H9 (cell line): ENCODE results near the gene DSN1. TPM values are rescaled to one million over a fixed set of nuclear protein-coding genes. Genes with fewer than 3 reads are reported as not detected.

ENCODE experiments used
- DNase-seq: peaks from one replicate; pipeline ENCODE4 v3.0.0-alpha.2; 2017
- H2AFZ ChIP-seq: one replicate; pipeline ENCODE4 v1.6.1; 2013; ENCODE audit warnings: mild to moderate bottlenecking, low read length, control low read depth, moderate library complexity
- H2AK5ac ChIP-seq: 2 replicates; pipeline ENCODE4 v1.6.1; 2013; ENCODE audit warnings: low read length, control low read depth, mixed read lengths; ENCODE audit not compliant: insufficient read length
- H2BK120ac ChIP-seq: one replicate; pipeline ENCODE4 v1.6.1; 2013; ENCODE audit warnings: low read depth, mild to moderate bottlenecking, low read length, control low read depth, inconsistent platforms; ENCODE audit not compliant: poor library complexity, severe bottlenecking
- H2BK12ac ChIP-seq: 2 replicates; pipeline ENCODE4 v1.6.1; 2013; ENCODE audit warnings: low read length, control low read depth, mixed read lengths, low read depth; ENCODE audit not compliant: insufficient read length
- H2BK15ac ChIP-seq: 2 replicates; pipeline ENCODE4 v1.6.1; 2013; ENCODE audit warnings: low read depth, low read length, control low read depth
- H2BK20ac ChIP-seq: one replicate; pipeline ENCODE4 v1.6.1; 2013; ENCODE audit warnings: low read depth, mild to moderate bottlenecking, low read length, control low read depth, inconsistent platforms; ENCODE audit not compliant: poor library complexity, severe bottlenecking
- H2BK5ac ChIP-seq: 2 replicates; pipeline ENCODE4 v1.6.1; 2013; ENCODE audit warnings: low read length, control low read depth, mixed read lengths; ENCODE audit not compliant: insufficient read length
- H3K14ac ChIP-seq: 2 replicates; pipeline ENCODE4 v1.6.1; 2013; ENCODE audit warnings: low read length, control low read depth; ENCODE audit not compliant: insufficient read depth
- H3K18ac ChIP-seq: 2 replicates; pipeline ENCODE4 v1.6.1; 2013; ENCODE audit warnings: low read depth, mild to moderate bottlenecking, mixed read lengths, low read length, control low read depth; ENCODE audit not compliant: insufficient read length
- H3K23ac ChIP-seq: 2 replicates; pipeline ENCODE4 v1.6.1; 2013; ENCODE audit warnings: low read length, control low read depth, mixed read lengths, low read depth; ENCODE audit not compliant: insufficient read length
- H3K23me2 ChIP-seq: 2 replicates; pipeline ENCODE4 v1.6.1; 2013; ENCODE audit warnings: low read depth, mild to moderate bottlenecking, mixed read lengths, low read length, control low read depth; ENCODE audit not compliant: insufficient read length, poor library complexity, severe bottlenecking
- H3K27ac ChIP-seq: 2 replicates; pipeline ENCODE4 v1.5.1; 2013; ENCODE audit warnings: low read length, control low read depth, mixed read lengths, low read depth; ENCODE audit not compliant: insufficient read length
- H3K27me3 ChIP-seq: 2 replicates; pipeline ENCODE4 v1.6.1; 2013; ENCODE audit warnings: low read length, control low read depth, inconsistent platforms; ENCODE audit not compliant: insufficient read depth
- H3K4ac ChIP-seq: 2 replicates; pipeline ENCODE4 v1.6.1; 2013; ENCODE audit warnings: low read depth, mild to moderate bottlenecking, control low read depth, inconsistent platforms, low read length, moderate library complexity
- H3K4me1 ChIP-seq: 2 replicates; pipeline ENCODE4 v1.6.1; 2013; ENCODE audit warnings: low read length, control low read depth, inconsistent platforms; ENCODE audit not compliant: insufficient read depth
- H3K4me2 ChIP-seq: 2 replicates; pipeline ENCODE4 v1.6.1; 2013; ENCODE audit warnings: low read length, control low read depth, mixed read lengths; ENCODE audit not compliant: insufficient read length, insufficient read depth
- H3K56ac ChIP-seq: 2 replicates; pipeline ENCODE4 v1.6.1; 2013; ENCODE audit warnings: low read depth, mild to moderate bottlenecking, mixed read lengths, low read length, control low read depth; ENCODE audit not compliant: insufficient read length
- H3K79me1 ChIP-seq: 2 replicates; pipeline ENCODE4 v1.6.1; 2013; ENCODE audit warnings: low read depth, mild to moderate bottlenecking, moderate library complexity, low read length, control low read depth, inconsistent platforms; ENCODE audit not compliant: insufficient read depth, poor library complexity, severe bottlenecking
- H3K79me2 ChIP-seq: 2 replicates; pipeline ENCODE4 v1.6.1; 2013; ENCODE audit warnings: low read length, control low read depth, inconsistent platforms; ENCODE audit not compliant: insufficient read depth
- H3K9ac ChIP-seq: 2 replicates; pipeline ENCODE4 v1.6.1; 2013; ENCODE audit warnings: low read length, control low read depth, mixed read lengths; ENCODE audit not compliant: insufficient read length; ENCODE audit errors: extremely low read depth
- H3K9me3 ChIP-seq: one replicate; pipeline ENCODE4 v1.6.1; 2013; ENCODE audit warnings: low read depth, low read length, inconsistent platforms; ENCODE audit not compliant: control insufficient read depth
- H3T11ph ChIP-seq: one replicate; pipeline ENCODE4 v1.6.1; 2013; ENCODE audit warnings: mild to moderate bottlenecking, low read length, control low read depth, inconsistent platforms
- H4K20me1 ChIP-seq: one replicate; pipeline ENCODE4 v1.6.1; 2013; ENCODE audit not compliant: control insufficient read depth, insufficient read length, insufficient read depth
- H4K5ac ChIP-seq: 2 replicates; pipeline ENCODE4 v1.6.1; 2013; ENCODE audit warnings: low read depth, mild to moderate bottlenecking, mixed read lengths, low read length, control low read depth; ENCODE audit not compliant: insufficient read length
- H4K8ac ChIP-seq: replicated peaks from 2 replicates; pipeline ENCODE4 v1.6.1; 2013; ENCODE audit warnings: low read length, control low read depth, mixed read lengths, low read depth; ENCODE audit not compliant: insufficient read length
- H4K91ac ChIP-seq: 2 replicates; pipeline ENCODE4 v1.6.1; 2013; ENCODE audit warnings: low read depth, mild to moderate bottlenecking, moderate library complexity, mixed read lengths, low read length, control low read depth; ENCODE audit not compliant: insufficient read length
- H3K27ac Mint-ChIP-seq, 3 experiments: 2 replicates in 2 of 3; 3 replicates in 1 of 3; pipeline ENCODE4 v1.8.0; 2020 to 2021; ENCODE audit warnings: mixed read lengths in 3 of 3, mild to moderate bottlenecking in 1 of 3, moderate library complexity in 1 of 3
- H3K27me3 Mint-ChIP-seq: 2 replicates; pipeline ENCODE4 v1.8.0; 2021; ENCODE audit warnings: low read depth, mild to moderate bottlenecking, moderate library complexity, mixed read lengths
- H3K36me3 Mint-ChIP-seq, 3 experiments: 2 replicates in 2 of 3; 3 replicates in 1 of 3; pipeline ENCODE4 v1.8.0; 2020 to 2021; ENCODE audit warnings: low read depth in 3 of 3, mixed read lengths in 3 of 3; ENCODE audit not compliant: insufficient read depth in 1 of 3
- H3K4me1 Mint-ChIP-seq, 2 experiments: 2 replicates each; pipeline ENCODE4 v1.8.0; 2020; ENCODE audit warnings: mixed read lengths in 2 of 2
- H3K4me3 Mint-ChIP-seq, 2 experiments: 2 replicates in 1 of 2; 3 replicates in 1 of 2; pipeline ENCODE4 v1.8.0; 2020 to 2021; ENCODE audit warnings: mild to moderate bottlenecking in 2 of 2, mixed read lengths in 2 of 2, moderate library complexity in 1 of 2
- H3K9me3 Mint-ChIP-seq, 2 experiments: 2 replicates in 1 of 2; 3 replicates in 1 of 2; pipeline ENCODE4 v1.8.0; 2020; ENCODE audit warnings: mild to moderate bottlenecking in 2 of 2, mixed read lengths in 2 of 2, moderate library complexity in 1 of 2
- CTCF ChIP-seq: fragments of 200-600 bp; sonication (generic); conservative IDR thresholded peaks from 3 replicates; pipeline ENCODE4 v1.8.0; 2021; ENCODE audit warnings: antibody characterized with exemption, mild to moderate bottlenecking
- WGBS: extraction: QIAGEN DNeasy Blood & Tissue Kit; methylation state at CpG from one replicate; pipeline ENCODE4 v1.1.7; 2013; ENCODE audit warnings: missing lambda C conversion rate, low lambda C conversion rate, mixed read lengths; ENCODE audit not compliant: insufficient read length; ENCODE audit errors: extremely low coverage; 5-methylcytosine and 5-hydroxymethylcytosine counted together
- total RNA-seq: library from RNA; stranded (reverse); gene quantifications from 2 replicates; pipeline ENCODE4 v1.2.1, GENCODE V29; 2021

DSN1 gene
- total RNA-seq, 1 experiment from 2014 or later, result 22.8 TPM

GRCh38 chr20:36793294-36794115 lies 19.9 kb upstream of the DSN1 start:
- Histone ChIP-seq H3T11ph (no peak overlapping the region), H3K23me2 (no peaks in the 10 kb centered on the region), H4K8ac (no peak overlapping the region), H3K27me3 (no peaks in the 10 kb centered on the region), H3K18ac (no peak overlapping the region), H4K20me1 (no peaks in the 10 kb centered on the region), H4K91ac (no peak overlapping the region), H3K56ac (no peak overlapping the region), H3K79me1 (no peaks in the 10 kb centered on the region), H3K9me3 (no peaks in the 10 kb centered on the region), H3K4ac (no peak overlapping the region), H3K27ac (no peak overlapping the region), H3K23ac (no peak overlapping the region), H2BK12ac (no peak overlapping the region), H3K4me2 (no peak overlapping the region), H2BK5ac (no peak overlapping the region), H2BK120ac (no peak overlapping the region), H3K14ac (no peak overlapping the region), H2BK15ac (no peak overlapping the region), H4K5ac (no peak overlapping the region), H3K4me1 (no peaks in the 10 kb centered on the region), H2AK5ac (no peak overlapping the region), H3K9ac (no peak overlapping the region), H2BK20ac (no peak overlapping the region), H3K79me2 (no peaks in the 10 kb centered on the region), H2AFZ (no peak overlapping the region)
- Mint-ChIP-seq H3K36me3 (peaks cover 14 to 71% (median 65%) of the 10 kb centered on the region in 3 experiments), H3K4me1 (peaks cover 0 to 8% of the 10 kb centered on the region in 2 experiments; a peak in 2 of 4 replicates), H3K9me3 (no peaks in the 10 kb centered on the region), H3K4me3 (no peak overlapping the region), H3K27me3 (no peaks in the 10 kb centered on the region), H3K27ac (peak overlapping the region in 1 of 3 experiments; percentile 39; a peak in 2 of 7 replicates)
- TF ChIP-seq CTCF, result no peak
- no CpG with 5 or more reads among the region's 36 CpGs for WGBS
- DNase-seq, result no peak
